DND-41 (cell line): ENCODE measurements around the gene LAGE3.

Source experiments
- CTCF ChIP-seq: IDR thresholded peaks from 2 replicates; pipeline ENCODE4 v1.5.1; 2012; ENCODE audit warnings: borderline replicate concordance, low read length, moderate library complexity, mild to moderate bottlenecking; ENCODE audit not compliant: poor library complexity, severe bottlenecking; ENCODE audit errors: extremely low read depth
- EZH2 ChIP-seq: IDR thresholded peaks from 3 replicates; pipeline ENCODE4 v1.6.1; 2012; ENCODE audit warnings: borderline replicate concordance, low read depth, mild to moderate bottlenecking, moderate library complexity, low read length, inconsistent platforms; ENCODE audit not compliant: severe bottlenecking

- TF ChIP-seq EZH2 (no peak), CTCF (no peak)
Observed at GRCh38 chrX:154487518-154488290, 8.6 kb upstream of the LAGE3 start.
